ENCODE measurements around the gene EHBP1L1.

The EHBP1L1 gene

DNA sequence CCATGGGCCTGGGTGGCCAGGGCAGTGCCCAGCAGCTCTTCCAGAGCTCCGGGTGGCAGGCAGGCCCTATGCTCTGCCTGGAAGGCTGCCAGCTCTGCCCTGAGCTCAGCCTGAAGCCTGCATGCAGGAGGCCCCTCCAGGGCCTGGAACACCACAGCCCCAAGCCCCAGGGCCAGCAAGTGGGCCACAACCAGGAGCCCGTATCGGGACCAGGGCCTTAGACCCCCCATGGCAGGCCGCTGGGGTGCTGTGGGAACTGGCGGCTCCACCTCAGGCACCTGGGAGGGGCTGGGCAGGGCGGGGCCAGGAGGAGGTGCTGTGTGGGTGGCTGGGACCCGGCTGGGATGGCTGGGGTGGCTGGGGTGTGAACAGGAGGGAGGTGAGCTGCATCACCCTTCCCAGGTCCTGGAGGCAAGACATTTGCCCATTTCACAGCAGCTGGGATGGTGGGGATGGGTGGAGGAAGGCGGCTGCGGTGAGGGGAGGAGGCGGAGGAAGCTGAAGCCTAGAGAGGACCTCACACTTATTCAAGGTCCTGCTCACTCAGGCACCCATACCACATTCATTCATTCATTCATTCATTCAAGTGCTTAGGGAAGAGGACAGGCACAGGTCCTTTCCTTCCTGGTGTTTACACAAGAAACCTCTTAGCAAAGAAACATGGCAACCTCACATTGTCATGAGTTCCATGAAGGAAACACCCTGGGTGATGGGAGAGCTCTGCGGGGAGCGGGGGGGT, 19.9 kb downstream of the EHBP1L1 start, which contains the start of gene KCNK7:
Gene KCNK7, minus strand, starts transcription at position 258 of the 739 bp plus-strand sequence. Its CDS starts 28 bp downstream, at position 230.
- TF ChIP-seq, protein P1, sequence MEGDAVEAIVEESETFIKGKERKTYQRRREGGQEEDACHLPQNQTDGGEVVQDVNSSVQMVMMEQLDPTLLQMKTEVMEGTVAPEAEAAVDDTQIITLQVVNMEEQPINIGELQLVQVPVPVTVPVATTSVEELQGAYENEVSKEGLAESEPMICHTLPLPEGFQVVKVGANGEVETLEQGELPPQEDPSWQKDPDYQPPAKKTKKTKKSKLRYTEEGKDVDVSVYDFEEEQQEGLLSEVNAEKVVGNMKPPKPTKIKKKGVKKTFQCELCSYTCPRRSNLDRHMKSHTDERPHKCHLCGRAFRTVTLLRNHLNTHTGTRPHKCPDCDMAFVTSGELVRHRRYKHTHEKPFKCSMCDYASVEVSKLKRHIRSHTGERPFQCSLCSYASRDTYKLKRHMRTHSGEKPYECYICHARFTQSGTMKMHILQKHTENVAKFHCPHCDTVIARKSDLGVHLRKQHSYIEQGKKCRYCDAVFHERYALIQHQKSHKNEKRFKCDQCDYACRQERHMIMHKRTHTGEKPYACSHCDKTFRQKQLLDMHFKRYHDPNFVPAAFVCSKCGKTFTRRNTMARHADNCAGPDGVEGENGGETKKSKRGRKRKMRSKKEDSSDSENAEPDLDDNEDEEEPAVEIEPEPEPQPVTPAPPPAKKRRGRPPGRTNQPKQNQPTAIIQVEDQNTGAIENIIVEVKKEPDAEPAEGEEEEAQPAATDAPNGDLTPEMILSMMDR (conservative IDR thresholded peaks at IDR 0.05): no peak
- H3K27ac ChIP-seq: no peak within 1 kb of the TSS

DNA sequence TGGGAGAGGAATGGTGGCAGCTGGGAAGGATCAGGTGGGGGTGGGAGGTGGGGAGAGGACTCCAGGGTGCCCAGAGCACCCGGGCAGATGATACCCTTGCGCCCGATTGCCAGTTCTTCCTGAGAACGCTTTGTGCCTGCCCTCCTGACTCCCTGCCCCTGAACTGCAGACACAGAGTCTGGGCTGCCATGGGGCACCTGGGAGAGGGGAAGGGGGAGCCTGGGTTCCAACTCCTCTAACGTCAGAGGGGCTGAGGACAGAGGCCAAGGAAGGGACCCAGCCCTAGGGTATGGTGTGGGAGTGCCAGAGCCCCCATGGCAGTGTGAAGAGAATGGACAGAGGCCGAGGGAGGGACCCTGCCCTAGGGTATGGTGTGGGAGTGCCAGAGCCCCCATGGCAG, 20.7 kb downstream of the EHBP1L1 start:
- H3K27ac ChIP-seq: no peak overlapping the region
- TF ChIP-seq, protein P1 (conservative IDR thresholded peaks at IDR 0.05): no peak

DNA sequence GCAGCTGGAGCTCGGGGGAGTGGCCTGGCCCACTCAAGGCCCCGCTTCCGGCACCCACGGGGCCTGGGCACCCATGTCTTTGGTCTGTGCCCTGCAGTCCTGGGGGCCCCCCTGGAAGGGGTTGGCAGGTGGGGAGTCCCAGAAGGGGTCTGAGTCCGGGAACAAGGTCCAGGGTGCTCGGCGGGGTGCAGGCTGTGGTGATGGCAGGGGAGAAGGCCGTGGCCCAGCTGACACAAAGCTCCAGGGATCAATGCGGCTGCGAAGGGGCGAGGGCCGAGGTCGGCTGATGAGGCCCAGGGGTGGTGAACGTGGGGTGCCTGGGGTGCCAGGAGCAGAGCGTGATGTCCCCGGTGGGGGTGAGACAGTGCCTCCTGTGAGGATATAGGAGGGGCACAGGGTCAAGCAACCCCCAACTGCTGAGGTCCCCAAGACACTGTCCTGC, 22.4 kb downstream of the EHBP1L1 start:
- TF ChIP-seq, protein P1 (conservative IDR thresholded peaks at IDR 0.05): no peak
- no peak overlapping the region for H3K27ac ChIP-seq

DNA sequence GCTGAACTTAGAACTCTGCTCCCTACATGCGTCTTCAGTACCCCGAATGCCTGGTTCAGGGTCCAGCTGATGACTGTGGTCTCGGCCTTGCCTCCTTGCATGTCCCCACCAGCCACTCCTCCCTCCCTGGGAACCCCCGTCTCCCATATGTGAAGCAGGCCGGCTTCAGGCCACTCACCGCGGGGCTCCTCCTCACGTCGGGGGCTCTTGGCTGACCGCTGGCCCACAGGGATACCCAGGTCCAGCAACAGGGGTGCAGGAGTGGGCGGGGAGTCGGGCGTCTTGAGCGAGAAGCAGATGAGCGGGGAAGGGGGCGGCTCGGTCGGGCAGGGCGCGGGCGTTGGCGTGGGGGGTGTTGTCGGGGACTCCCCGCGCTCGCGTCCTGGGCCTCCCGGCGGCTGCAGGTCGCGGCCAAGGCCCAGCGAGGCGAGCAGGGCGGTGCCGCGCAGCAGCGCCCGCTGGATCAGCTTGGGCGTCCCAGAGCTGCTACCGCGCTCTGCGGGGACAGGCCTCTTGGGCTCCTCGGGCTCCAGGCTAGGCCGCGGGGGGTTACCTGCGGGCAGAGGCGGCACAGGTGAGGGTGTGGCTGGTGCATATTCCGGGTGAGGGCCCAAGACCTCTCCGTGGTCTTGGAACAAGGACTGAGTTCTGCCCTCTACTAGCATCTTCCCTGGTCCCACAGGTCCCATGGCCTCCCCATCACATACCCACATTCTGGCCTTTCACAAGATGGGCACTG, 23.5 kb downstream of the EHBP1L1 start:
- no peak overlapping the region; the same call in 1 of the 2 replicates for H3K27ac ChIP-seq
- TF ChIP-seq, protein P1 (conservative IDR thresholded peaks at IDR 0.05): no peak

DNA sequence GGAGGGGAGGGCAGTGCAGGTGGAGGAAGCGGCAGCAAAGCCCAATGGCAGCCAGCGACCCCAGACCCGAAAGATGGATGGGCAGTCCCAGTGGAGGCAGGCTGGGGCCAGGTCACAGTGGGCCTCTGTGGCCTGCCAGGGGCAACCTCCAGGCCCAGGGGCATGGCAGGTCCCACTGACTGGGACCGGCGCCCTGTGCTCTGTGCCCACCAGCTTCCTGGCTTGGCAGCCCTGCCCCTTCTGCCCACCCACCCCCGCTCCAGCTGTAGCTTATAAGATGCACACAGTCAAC, 24.0 kb downstream of the EHBP1L1 start:
- TF ChIP-seq, protein P1 (conservative IDR thresholded peaks at IDR 0.05): no peak
- no peak overlapping the region; the same call in 1 of the 2 replicates for H3K27ac ChIP-seq

DNA sequence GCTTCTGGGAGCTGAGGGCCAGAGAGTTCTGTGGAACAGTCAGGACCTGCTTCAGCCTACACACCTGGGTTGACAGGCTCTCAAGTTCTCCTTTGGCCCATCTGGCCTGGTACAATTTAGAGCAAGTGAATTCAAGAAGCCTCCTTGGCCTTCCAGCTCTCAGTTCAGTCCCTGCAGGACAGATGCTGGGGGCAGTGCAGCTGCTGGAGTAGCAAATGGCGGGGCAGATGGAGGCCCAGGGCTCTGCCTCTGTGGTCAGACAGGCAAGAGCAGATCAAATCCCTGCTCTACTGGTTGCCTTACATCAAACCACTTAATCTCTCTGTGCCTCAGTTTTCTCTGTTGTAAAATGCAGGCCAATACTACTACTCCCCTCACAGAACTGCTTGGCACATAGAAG, 28.4 kb downstream of the EHBP1L1 start:
- TF ChIP-seq, protein P1 (conservative IDR thresholded peaks at IDR 0.05): no peak
- H3K27ac ChIP-seq: no peak overlapping the region

DNA sequence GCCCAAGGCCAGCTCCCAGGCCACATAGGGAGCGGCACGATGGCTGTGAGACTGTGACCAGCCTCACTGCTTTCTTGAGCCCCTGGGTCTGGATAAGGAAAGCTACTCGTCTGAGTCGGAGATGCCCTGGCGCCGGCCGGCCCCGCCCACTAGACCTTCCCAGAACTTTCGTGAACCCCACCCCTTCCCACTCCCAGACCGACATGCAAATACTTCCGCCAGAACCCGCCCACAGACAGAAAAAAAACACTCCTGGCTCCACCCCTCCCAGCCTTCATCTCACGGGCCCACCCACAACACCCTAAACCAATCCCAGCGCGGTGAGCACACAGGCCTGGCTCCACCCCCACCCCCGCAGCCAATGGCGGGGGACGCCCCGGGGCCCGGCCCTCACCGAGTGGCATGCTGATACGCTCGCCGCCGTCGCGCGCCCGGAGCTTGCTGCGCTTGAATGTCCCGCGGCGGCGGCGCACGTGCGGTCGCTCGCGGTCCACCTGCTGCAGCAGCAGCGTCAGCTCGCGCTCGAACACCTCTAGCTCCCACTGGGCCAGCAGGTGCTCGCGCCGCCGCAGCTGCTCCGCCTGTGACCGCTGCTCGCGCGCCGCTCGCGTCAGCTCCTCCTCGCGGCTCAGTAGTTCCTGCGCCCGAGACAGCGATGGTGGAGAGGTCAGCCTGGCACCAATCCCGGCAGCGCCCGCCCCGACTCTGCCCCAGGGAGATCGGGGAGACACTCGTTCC, 31.2 kb downstream of the EHBP1L1 start:
- no peak overlapping the region for H3K27ac ChIP-seq
- TF ChIP-seq, protein P1 (conservative IDR thresholded peaks at IDR 0.05): no peak; the same call in 1 of the 2 replicates

Measured in VCaP (cell line).